NCI-H146 treated with DMSO at 0.1 percent for 48 hours (cell line): ENCODE results near the gene ATF6.

ENCODE experiments used
- DNase-seq: peaks from one replicate; lab custom pipeline; 2025; ENCODE audit not compliant: unreplicated experiment; lab: John Stamatoyannopoulos, UW

Gene ATF6

DNA sequence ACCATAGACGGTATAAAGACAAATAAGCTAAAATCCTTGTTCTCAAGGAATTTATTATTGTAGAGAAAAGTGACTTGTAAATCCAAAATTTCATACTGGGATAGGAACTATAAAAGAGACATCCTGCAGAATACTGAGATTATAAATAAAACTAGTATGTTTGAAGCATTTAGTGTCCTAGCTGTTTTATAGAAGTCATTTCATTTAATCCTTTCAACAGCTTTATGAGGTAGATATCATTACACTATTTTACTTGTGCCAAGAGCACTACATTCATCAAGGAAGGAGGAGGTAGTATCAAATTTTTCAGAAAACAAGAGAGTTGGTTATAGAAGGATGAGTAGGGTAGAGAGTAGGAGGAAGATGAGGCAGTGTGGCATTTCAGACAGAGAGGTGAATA lies 119.6 kb downstream of the ATF6 start:
- DNase-seq, result no peak

DNA sequence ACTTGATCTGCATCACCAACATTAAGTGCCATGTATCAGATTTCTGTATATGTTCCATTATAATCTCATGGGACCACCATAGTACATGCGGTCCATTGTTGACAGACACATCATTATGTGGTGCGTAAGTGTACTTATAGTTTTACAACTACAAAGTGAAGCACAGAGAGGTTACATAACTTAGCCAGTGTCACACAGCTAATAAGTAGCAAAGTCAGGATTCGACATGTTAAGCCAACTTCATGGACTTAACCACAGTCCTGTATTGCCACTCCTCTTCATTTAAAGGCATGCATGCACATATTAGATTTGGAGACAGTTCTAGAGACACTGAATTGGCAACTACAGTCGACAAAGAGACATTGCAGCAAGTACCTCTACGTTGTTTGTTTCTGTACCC lies 120.5 kb downstream of the ATF6 start:
- DNase-seq, result no peak

DNA sequence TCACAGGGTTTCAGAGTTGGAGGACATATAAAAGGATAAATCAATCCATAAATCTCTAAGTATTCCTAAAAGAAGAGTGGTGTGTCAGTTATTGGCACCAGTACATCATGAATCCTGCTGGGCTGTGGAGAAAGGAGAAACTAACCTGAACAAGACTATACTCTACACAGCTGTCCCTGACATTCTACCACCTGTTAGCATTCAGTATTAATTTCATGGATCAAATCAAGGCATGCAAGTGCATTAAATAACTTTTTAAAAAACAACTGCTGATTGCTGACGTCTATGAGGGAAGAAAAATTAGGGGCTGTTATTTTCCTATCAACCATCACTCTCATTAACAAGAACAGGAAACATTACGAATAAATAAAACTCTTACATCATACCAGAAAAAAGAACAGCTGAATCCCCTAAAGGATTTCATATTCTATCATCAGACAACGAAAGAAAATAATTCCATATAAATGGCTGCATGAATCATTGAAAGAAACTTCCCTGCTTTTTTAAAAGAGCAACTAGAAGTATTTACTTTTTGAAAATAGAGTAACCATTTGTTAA lies 121.7 kb downstream of the ATF6 start:
- DNase-seq, result no peak

DNA sequence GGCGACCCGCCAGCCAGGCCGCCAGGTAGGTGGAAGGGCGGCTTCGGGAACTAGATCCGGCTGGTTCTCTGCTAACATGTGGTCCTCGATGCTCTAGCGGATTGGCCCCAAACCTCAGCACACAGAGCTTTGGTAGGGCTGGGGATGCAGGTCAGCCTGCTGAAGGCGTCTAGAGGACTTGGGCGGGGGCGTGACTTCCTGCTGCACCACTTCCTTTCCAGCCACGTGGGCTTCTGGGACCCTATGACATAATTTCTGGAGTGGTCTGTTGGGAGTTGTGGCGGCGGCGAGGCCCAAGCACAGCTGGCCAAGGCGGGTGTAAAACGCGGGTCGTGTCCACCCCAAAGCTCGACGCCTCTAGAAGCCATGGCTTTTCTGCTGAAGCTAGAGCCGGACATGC lies 124.5 kb downstream of the ATF6 start:
- no peak for DNase-seq

DNA sequence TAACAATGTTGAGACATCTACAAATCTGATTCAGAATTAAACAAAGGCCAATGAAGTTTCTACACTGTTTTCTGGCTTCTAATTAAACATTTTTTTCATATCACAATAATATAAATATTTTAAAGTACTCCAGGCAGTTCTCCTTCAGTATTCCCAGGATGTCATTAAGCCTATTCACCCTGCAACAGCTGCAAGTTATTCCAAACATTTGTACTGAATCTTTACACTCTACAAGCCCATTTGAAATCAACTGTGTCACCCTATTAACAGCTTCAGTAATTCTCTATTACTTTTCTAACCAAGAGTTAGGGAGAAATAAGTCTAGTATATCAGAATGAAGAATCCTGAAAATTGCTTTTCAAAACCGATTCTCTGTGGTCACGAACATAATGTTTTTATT lies 133.0 kb downstream of the ATF6 start:
- no peak for DNase-seq

DNA sequence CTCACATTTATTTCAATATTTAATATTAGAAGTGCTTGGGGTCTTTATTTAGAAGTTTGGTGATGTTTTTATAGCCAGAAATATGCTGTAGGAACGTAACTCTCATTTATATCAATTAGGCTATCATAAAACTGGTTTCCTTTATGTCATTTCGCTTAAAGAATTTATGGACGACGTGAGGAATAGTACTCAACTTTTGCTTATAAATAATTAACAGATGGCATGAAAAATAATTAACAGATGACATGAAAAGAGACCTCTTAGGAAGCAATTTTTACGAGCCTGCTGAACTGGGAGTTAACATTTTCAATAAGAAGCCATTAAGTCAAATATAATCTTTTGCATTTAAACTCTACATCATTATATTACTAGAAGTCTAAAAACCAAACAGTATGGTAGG lies 134.0 kb downstream of the ATF6 start:
- no peak for DNase-seq

DNA sequence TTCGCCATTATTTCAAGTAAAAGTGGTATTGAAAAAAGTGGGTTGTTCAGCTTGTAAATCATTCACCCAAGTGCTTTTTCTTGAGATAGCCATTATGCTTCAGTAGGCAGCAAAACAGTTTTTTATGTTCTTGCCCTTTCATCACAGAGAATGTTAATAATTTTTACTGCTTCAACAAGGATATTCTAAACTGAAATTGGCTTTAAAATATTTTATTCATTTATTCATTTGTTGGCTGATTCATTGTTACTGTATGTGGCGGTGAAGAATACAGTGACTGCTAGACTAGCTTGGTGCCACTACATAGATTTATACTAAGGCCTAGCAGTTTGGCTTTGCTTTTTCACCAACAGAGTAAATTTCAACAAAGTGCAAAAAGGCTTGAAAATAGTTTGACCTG lies 136.1 kb downstream of the ATF6 start:
- no peak for DNase-seq

DNA sequence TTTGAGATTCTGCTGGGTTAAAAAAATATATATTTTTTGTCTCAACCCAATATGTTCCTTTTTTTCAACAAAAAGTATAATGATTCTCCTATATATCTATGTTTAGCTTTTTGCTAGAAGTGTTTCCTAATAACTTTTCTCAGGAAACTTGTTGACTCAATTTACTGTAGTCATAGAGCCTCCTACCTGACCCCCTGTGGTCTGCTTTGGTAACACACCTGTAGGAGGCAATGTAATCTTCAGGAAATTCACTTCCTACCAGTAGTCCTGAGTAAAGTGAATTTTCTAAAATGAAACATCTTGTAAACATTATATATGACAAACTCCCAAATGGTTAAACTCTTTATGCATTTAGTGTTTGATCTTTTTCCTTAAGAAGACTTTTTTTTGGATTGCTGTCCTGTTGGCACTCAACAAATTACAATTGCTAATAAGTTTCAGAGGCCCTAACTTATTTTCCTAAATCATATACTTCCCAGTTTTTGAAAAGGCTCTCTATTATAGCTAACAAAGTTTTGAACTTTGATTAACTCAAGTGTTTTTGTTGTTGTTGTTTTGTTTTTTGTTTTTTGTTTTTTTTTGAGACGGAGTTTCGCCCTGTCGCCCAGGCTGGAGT lies 139.3 kb downstream of the ATF6 start:
- DNase-seq, result no peak

DNA sequence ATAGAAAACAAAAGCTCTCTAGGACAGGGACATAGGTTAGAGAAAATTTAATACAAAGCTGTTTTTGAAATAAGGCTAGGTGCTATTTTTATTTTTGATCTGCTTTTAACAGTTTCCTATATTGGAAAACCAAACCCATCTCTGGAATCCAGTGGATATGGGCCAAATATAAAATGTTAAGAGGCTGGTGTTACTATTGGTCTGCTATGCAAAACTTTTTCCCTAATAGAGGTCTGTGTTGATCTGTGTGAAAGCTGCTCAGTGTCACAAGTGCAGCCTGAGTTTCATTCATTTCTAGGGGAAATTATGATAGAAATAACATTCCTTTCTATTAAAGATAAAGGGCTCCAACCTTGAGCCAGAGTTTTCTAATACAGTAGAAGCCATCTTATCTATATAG lies 141.1 kb downstream of the ATF6 start:
- DNase-seq, result no peak

DNA sequence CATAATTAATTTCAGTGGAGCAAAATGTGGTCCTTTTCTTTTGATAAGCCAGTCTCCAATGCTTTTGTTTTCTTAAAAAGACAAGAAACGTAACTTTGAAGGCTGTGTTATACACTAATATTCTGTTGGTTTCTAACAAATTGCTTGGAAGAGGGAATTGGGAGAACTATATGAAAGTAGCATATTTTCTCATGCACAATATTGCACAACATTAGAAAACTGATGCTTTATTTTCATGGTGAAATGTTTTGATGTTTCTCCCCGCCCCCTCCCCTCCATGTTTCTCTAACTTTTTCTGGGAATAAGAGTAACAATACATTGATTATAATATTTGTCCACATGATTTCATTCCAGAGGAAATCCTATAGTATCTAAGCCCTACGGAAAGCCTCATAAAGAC lies 142.1 kb downstream of the ATF6 start:
- DNase-seq, result no peak

DNA sequence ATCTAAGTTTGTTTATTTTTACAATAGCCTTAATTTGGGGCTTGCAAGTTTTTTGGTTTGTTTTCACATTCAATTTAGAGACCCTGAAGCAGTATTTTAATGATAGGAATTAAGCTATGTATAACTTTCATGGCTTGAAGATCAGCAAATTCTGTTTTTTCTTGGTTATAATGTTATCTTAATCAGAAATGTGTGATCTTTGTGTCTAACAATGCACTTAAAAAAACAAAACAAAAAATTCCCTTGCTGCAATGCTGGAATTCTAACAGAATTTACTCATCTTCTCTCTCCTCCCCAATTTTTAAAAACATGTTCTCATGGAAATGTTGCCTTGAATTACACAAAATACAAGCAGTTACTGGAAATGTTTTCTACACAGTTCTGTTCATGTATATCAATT lies 144.5 kb downstream of the ATF6 start:
- DNase-seq, result no peak

DNA sequence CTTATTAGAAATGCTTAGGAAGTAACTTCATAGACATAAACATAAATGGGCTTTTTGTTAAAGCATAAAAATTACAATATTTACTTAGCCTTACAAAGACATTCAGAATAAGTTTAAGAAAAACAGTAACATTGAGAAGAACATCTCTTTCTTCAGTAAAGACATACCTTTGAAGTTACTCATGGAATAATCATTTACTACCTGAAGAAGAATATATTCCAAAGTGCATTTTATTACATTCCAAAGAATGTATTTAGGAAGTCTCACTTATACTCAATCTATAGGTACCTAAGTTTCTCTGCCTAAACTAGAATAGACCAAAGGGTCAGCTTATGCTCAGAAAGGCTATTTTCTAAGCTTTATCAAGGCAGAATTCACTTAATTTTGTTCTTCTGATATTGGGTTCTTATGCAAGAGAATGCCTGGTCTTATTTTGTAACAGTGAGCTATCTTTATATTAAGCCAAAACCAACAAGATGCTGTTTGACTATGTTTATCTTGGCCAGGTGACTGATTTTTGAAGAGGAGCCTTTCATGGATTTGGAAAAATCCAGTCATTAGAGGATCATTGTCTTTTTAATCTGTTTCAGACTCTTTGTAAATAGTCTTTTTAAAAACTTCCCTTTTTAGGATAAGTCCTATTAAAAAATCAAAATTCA lies 147.5 kb downstream of the ATF6 start:
- no peak for DNase-seq

DNA sequence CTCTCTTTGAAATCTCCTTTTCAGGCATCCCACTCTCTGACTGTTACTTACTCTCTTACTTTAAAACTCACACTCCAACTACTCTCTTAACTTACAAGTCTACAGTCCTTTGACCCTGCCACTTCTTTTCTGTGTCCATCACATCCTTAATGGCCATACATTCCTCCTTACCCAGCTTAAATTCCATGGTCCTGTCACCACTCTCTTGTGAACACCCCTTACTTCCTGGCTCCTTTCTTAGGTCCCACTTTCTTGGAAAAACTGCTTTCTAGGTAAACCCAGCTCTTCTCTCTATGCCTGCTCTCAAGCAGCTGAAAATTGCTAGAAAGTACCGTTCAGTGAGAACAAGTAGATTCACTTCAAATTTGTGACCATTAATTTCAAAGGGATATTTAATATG lies 148.5 kb downstream of the ATF6 start:
- no peak for DNase-seq

DNA sequence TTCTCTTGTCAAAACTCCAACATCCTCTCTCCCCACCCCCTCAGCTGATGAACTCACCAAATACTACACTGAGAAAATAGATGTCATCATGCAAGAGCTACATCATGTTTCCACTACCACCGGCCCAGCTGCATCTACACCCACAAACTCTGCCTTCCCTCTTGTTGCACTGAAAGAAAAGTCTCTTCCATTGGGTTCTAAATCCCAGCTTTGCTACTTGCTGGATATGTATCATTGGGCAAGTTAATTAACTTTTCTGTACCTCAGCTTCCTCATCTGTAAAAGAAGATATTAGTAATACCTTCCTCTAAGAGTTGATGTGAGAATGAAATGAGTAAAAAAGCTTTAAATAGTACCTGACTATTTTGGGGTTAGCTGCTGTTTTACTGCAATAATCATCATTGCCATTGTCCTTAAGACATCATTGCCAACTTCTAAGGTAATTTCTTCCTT lies 149.0 kb downstream of the ATF6 start:
- no peak for DNase-seq

DNA sequence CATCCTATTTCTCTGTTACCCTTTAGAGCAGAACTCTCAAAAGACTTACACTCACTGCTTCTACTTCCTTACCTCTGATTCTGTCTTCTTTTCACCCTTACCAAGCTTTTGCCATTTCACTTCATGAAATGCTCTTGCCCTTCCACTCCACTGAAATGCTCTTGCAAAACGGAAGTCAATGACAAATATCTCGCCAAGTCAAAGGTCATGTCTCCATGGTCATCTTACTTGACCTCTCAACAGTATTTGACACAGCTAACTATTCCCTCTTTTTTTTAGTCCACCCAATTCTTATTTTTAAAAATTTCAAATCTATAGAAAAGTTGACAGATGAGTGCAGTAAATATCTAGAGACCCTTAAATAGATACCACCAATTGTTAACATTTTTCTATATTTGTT lies 149.9 kb downstream of the ATF6 start:
- no peak for DNase-seq

DNA sequence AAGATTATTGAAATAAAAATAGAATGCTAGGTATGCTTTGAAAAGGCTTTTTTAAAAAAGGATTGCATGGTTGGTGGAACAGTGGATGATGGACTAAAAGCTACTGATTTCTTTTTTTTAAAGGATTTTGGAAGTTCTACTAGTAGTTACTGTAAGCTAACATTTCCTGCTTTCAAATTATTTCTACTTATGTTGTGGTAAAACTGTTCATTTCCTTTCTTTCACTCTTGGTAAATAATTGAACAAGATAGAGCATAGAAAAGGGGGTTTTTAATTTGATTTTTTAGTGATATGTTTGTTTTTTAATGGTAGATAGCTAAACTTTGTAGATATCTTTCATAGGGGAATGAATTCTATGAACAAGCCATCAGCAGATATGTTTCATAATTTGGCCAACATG lies 153.1 kb downstream of the ATF6 start:
- no peak for DNase-seq

DNA sequence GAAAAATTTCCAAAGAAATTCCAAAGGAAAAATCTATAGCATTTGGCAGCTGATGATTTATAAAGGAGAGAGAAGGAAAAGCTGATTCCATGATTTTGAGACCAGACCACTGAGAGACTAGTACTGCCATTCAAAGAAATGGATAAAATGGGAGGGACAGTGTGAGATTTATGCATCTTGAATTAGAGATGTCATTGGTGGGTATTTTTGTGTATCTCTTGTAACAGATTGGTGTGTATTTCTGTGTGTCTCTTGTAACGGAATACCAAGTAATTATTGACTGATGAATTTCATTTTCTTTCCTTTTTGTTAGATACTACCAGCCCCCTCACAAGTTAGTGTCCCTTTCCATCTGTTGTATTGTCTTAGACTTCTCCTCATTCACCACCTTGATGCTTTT lies 155.4 kb downstream of the ATF6 start:
- no peak for DNase-seq

DNA sequence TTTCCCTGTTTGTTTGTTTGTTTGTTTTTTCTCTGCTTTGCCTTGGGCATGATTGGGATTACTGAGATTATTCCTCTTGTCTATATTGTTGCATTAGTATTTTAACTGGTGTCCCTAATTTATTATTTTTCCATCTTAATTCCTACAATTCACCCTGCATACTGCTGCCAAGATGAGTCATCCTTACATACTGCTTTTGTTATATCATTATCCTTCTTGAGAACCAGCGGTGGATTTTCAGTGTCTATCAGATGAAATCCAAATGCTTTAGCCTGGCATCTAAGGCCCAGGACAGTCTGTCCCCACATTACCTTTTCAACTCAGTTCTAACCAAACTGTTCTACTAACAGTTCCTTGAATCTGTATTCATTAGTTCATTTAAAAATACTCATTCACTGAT lies 155.9 kb downstream of the ATF6 start:
- DNase-seq, result no peak

DNA sequence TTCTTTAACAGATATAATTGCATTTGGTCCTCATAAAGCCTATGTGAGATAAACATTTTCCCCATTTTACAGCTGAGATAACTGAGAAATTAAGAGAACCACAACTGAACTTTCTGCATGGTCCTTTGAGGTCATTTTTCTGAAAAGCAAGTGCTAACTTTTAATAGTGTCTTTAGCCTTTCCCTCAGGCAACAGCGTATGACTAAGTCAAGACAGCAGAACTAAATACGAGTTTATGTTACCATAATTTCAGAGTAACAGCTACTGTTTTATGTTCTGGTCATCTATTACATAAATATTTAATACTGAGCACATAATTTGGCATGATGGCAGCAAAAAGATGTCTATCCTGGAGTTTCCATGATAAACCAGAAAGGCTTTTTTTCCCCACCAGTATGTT lies 161.9 kb downstream of the ATF6 start:
- DNase-seq, result no peak

DNA sequence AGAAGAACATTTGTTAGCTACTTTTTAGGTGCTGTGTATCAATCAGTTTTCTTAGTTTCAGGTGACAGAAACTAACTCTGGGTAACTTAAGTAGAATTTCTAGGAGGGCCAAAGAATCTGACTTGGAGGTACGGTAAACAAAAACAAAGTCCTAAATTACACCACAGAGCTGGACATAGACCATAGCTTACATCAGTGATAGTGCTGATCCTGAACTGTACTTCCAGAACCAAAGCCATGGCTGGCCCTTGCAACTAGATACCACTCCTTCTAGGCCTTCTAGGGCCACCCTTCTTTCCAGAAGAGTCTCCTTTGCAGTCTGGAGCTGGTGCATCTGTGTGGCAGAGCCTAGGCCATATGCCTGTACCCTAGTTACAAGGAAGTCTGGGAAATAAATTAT lies 163.0 kb downstream of the ATF6 start:
- DNase-seq, result no peak

DNA sequence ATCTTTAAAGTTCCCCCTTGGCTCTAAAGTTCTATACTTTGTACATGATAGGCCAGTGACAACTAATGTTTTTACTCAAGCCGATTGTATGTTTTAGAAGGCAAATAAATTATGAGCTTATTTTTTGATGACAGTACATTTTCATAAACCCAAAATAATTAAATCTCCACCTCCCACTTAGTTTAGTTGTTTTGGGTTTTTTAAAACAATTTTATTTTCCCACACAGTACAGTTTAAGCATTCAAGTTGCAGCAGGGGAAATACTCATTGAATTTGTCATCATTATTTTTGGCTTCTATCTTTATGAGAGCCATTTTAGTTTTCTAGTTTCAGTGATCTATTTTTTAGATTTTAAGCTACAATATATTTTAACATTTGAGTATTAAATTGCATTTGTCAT lies 163.9 kb downstream of the ATF6 start:
- no peak for DNase-seq

DNA sequence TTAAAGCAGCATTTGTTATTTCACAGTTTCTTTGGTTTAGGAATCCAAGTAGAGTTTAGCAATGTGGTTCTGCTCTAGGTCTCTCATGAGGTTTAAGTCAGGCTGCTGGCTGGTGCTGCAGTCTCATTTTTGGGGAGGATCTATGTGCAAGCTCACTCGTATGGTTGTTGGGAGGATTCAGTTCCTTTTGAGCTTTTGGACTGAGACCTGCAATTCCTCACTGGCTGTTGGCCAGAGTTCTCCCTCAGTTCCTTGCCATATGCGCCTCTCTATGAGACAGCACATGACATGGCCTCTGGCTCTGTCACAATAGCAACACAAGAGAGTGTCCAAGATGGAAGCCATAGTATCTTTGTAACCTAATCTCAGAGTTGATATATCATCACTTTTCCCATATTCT lies 166.5 kb downstream of the ATF6 start:
- DNase-seq, result no peak
